Activated effector memory CD4-positive, alpha-beta T cell treated with anti-CD3 and anti-CD28 coated beads, Interleukin-2, amount 50 U/mL, for 16 hours (primary cell): ENCODE results near the gene RBM6.

Experiments used
- DNase-seq: peaks from one replicate; pipeline ENCODE4 v3.0.0-alpha.2; 2020

RBM6 gene

DNA sequence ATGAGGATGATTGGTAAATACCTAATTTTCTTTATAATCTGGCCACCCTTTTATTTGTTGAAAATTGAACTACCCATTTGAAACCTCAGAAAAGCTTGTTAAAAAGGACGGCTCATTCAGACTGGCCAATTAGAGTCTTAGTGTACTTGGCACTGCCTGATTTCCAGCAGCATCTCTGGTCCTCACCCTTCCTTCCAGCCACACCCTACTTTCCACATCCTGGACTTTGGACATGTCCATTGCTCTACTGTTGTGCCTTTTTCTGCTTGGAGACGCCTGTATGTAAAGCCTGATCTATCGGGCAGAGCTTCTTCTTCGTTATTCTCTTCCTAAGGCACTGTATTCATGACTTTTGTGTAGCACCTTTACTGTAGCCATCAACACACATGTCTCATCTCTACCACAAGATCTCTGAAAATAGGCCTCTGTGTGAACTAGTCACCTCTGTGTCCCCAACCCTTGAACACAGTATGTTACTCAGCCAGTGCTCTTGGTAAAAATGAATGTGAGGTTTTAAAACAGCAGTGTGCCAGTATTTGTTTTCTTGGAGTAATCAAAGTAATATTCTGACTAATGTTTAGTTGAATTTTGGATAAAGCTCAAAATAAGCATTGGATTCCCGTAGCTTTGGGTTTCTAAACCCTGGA, 155.5 kb downstream of the RBM6 start:
- no peak for DNase-seq

- no peak for DNase-seq
These were observed 160.4 kb downstream of the RBM6 start for GRCh38 chr3:50100386-50100785.

DNA sequence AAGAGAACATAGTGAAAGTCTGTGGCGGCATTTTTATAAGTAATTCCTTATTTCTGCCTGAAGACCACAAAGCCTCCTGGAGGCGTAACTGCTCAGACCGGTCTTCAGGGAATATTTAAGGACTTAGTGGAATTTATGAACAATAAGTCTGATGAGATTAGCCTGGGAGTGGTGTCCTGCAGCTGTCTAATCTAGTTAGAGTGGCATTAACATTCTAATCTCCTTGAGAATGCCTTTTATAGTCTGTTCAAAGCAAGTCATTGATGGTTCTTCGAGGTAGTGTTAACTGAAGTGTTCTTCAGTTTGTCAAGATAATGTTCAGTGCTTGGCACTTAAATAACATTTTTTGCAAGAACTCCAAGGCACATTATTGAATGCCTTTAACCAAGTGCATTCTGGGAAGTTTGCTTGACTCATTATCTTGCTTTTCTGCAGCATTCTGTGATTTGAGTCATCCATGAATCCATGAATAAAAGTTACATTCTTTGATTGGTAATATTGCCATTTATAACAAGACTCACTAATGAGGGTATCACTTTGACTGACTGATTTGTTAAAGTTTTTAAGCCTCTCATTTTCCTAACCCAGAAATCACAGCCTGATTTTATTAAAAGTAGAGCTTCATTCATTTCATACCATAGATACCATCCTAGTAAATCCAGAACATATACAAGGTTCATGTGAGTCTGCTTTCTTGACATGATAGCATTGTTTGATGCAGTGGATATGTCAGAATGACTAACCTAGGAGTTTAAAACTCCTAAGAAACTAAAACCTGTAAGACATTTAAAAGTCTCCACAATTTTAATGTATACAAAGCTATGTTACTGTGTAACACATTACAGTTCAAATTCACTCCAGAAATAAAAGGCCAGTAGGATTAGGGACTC, 161.3 kb downstream of the RBM6 start:
- no peak for DNase-seq

DNA sequence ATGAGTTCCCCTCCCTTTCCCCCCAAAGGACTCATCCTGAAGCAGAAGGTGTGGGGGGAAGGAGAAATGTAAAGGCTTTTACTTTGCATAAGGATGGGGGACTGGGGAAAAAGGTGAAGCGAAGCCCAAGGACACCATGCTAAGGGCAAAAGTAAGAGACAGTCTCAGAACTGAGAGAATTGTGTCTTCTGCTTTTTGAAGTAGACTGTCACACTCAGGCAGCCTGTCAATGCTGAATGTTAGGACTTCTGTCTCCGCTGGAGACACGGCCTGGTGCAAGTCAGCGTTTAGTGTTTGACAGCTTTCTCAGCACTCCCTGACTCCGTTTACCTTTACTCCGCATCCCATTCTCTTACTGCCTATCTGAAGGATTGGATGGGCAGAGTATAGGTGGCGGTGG, 162.6 kb downstream of the RBM6 start:
- DNase-seq: no peak

DNA sequence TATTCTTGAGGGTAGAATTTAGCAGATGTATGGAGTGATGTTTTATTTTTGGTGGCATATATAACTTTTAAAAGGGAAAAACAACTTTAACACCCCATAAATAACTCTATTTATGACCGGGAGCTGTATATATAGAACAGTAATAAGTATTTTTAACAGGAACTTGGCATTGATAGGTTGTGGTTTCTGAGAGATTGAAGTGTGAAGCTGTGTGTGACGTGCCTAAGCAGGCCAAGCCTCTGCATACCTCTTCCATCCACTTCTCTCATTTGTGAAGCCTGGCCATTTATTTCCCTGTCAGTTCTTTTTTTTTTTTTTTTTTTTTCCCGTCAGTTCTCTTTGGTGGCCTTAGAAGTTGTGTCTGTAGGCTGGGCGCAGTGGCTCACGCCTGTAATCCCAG, 171.8 kb downstream of the RBM6 start:
- no peak for DNase-seq

DNA sequence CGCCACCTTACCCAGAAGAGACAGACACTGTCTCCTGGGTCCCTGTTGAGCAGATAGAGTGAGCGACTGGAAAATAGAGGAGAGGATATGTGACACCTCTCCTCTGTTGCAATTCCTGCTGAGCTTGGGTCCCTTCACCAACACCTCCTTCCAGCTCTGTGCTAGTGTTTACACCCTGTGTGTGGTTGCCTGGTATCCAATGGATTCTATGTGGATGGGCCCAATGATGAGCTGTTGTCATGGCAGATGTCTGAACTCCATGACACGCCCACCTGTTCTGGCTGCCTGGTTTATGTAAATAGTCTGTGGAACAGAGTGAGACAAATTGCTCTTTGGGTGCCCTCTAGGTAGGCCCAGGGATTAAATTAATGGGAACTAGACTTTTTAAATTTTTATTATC, 172.5 kb downstream of the RBM6 start:
- peak; percentile 50 for DNase-seq

GRCh38 chr3:50117120-50117519, 177.2 kb downstream of the RBM6 start:
- DNase-seq: peak; percentile 41

DNA sequence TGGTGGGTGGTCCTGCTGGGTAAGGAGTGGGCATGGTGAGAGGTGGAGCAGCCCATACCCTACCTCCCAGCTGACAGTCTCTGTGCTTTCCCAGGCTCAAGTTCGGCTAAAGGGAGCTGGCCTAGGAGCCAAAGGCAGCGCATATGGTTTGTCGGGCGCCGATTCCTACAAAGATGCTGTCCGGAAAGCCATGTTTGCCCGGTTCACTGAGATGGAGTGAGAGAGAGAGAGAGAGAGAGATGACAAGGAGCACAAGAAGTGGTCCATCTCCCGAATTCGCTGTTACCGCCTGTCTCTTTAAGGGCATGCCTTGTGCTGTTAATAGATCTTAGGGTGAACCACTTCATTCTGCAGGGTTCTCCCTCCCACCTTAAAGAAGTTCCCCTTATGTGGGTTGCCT, 178.3 kb downstream of the RBM6 start:
- peak; percentile 37 for DNase-seq

GRCh38 chr3:50119786-50120185, 179.8 kb downstream of the RBM6 start:
- DNase-seq: peak; percentile 50

GRCh38 chr3:50120364-50121071, 180.6 kb downstream of the RBM6 start:
- peak; percentile 49 for DNase-seq

- DNase-seq: peak; percentile 89
These were observed 181.4 kb downstream of the RBM6 start for GRCh38 chr3:50121072-50122032.

DNA sequence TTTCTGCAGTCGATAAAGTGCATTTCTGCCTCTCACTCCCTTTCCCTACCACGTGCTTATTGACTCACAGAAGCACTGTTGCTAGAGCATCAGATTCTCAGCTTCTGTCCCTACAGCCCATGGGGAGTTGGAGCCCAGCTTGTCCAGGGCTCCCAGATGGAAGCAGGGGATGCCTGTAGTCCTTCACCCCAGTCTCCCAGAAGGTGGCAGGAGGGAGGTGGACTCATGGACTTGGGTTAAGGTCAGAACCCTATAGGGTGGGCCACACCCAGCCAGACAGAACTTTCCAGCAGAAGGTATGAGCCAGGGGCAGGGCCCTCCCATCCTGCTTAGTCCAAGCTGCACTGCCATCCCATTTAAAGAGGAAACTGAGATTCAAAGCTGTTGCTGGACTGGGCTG, 182.1 kb downstream of the RBM6 start:
- DNase-seq: no peak

DNA sequence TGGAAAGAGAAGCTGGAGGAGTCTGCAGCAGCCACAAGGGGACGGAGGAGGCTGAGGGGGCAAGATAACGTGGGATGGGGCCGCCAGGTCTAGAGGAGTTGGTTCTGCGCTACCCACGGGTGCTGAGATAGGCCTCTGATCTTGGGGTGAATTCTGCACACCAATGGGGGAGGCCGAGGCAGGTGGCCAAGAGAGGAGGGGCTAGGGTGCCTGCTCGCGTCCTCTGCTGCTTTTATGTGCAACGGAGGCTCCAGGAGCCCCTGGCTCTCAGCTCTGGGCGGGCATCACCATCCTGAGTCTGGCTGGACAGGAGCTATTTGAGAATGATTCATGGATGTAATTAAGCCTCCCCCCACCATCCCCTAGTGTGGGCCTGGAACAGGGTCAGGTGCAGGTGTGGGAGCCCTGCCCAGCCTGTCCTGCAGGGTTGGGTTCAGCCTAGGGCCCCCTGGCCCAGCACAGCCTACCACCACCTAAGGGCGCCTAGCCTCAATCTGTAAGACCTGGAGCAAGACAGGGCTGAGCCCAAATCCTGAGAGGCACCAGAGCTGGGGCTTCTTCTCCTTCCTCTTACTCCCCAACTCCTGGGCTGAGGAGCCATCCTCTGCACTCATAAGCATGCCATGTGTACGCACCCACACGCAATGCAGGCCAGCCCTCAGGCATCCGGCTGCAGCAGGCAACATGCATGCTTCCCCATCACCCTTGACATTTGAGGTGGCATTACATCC, 182.9 kb downstream of the RBM6 start:
- DNase-seq: no peak

DNA sequence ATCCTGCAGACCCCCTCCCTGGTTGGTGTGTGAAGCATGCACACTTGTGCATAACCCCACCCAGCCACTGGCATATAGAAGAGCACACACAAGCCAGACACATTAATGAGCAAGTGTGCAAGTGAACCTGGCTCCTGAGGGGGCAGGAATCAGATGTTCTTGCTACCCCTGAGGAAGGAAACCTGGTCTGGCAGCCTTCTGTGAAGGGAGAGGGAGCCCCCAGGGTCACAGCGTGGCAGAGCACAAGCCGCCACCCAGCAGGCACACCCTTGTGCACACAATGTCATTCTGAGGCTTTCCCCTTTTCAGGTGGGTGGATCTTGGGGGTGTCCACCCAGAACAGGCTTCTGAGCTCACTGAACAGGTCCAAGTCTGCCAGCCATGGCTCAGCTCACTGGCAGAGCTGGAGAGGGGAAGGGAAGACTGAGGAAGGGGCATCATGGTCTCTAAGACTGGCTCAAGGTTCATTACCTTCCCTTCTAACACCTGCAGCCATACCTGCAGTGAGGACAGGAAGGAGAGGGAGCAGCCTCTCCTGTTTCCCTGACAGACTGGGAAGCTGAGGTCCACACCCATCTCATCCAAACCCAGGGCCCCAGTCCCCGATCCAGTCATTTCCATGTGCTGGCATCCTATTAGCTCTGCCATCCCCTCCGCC, 183.6 kb downstream of the RBM6 start:
- DNase-seq: no peak

DNA sequence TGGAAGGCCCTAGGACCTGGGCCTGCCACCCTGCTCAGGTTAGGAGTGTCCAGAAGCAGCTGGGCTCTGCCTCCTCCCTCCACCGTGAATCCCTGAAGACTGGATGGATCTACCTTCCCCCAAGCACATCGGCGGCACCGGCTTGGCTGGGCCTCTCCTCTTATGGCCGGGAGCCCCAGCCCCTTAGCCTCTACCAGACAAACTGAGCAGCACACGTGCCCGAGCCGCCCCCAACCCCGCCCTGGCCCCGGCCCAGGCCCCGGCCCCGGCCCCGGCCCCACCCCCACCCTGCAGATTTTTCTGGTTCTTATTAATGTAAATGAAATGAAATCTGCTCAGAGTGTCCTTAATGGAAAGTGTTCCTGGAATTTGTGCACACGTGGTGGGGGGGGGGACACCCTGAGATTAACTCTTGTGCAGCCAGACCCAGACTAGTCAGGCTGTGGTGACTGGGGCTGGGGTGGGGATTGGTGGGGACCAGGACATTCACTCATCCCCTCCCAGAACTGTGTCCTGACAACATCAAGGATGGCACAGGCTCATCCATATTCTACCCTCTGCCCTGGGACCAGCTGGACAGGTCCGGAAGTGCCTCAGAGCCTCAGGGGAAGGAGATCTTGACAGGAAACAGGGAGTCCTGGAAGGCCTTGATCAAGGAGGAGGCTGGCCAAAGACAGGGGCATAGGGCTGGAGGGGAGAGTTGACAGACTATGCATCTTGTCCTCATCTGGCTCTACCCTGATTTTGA, 184.3 kb downstream of the RBM6 start:
- DNase-seq: no peak

DNA sequence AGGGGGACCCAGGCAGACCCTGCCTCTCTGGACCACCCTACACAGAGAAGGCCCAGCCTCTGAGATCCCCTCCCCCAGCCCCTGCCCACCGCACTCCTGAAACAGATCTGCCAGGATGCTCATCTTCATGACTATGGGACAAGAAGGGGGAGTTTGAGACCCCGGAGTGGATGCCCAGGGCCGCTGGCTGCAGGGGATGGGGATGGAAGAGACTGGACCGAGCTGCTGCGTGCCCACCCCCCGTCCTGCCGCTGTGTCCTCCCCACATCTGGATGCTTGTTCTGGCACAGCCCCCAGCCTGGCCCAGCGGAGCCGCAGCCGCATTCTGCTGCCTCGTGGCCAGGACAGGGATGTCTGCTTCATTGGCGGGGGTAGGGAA, 184.8 kb downstream of the RBM6 start:
- no peak for DNase-seq

DNA sequence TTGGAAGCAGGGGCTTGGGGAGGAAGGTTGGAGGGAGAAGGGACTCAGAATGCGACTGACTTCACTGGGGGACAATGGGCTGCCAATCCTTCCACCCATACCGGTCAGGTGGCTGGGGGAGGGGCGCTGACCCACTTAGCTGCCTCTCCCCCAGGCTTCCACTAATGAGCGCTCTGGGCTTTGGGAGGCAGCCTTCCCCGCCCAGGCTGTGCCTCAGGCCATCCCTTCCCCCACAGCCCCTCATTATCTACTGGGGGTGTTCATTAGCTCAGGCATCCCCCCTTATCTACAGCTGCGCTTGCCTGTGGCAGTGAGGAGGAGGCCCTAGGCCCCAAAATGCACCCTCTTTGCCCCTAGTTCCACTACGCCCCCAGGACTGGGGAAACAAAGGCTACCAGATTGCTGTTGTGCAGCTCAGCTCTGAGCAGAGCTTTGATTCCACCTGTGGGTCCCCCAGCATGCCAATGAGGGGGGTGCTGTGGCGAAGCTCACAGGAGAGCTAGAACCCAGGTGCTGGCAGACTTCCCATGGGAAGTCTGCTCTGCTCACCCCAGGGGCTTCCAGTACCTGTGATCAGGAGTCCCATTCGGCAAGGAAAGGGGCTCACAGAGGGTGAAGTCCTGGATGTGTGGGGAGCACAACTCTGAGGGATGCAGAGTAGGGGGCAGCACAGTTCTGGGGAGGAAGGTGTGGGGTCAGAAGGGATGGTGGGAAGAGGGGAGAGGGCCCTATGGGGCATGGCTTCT, 185.8 kb downstream of the RBM6 start:
- DNase-seq: no peak

- no peak for DNase-seq
These were observed 186.6 kb downstream of the RBM6 start for GRCh38 chr3:50126287-50127211.
